UCSD-AML1 (cell line): ENCODE data around the gene NVL.
A peak's percentile ranks its signal among the peaks of the same experiment; 100 is the strongest.

Experiments used
- DNase-seq: peaks from one replicate; lab custom pipeline; 2025; ENCODE audit not compliant: unreplicated experiment; lab: John Stamatoyannopoulos, UW

Gene NVL

DNA sequence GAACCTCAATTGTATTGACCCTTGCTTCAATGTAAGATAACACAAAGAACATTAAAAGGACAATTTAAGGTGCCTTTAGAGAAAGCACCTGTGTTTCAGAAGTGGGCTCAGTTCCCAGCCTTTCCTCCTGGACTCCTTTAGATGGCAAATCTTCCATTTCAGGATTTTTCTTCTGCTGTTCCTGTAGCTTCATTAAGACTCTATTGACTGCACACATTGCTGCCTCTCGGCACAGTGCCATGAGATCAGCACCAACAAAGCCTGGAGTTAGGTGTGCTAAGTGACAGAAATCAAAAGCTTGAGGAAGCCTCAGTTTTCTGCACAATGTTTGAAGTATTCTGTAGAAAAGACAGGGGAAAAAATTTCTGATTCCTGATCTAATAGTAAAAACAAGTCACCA, 40.6 kb downstream of the NVL start:
- DNase-seq, result no peak

DNA sequence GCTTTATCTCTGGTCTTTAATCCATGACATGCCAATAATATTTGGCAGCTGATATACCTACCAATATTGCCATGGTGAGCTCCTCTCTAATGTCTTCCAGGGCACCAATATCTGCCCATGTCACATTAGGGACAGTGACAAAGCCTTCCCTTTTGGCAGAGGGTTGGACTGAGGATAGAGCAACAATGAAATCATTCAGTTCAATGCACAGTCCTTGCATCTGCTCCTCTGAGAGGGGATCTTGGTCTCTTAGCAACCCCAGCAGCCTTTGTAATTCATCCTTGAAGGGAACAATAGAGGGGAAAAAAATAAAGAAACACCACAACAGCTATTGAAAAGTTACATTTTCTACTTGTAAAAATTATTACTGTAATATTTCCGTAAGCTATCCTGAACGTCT, 42.3 kb downstream of the NVL start:
- no peak for DNase-seq

GRCh38 chr1:224282140-224282539, 47.8 kb downstream of the NVL start:
- DNase-seq, result no peak

DNA sequence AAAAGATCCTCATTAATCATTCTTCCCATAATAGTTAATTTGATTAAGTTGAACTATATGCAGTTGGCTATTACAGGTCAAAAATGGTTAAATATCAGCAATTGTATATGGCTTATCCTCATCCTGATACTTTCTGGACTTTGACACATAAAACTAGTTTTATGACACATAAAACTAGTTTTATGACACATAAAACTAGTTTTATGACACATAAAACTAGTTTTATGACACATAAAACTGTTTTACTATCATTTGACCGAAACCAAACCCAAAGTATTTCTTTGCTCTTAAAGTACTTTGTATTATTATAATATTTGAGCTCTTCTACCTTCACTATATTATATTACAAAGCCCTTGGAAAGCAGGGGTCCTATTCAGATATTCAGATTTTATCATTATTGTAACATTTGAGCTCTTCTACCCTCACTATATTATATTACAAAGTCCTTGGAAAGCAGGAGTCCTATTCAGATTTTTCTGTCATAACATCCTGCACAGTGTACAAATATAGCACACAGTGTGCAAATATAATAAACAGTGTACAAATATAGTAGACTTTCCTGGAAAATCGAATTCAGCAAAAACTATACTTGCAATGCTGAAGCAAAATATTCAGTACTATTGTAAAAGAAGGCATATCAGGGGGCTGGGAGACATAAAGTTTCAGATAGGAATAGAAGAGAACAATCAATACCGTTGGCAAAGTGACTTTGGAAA, 53.0 kb downstream of the NVL start:
- DNase-seq, result no peak

- DNase-seq, result no peak
These were observed 54.9 kb downstream of the NVL start for GRCh38 chr1:224274970-224275626.

- no peak for DNase-seq
These were observed 56.3 kb downstream of the NVL start for GRCh38 chr1:224273641-224274040.

- no peak for DNase-seq
These were observed 58.9 kb downstream of the NVL start for GRCh38 chr1:224271106-224271505.

DNA sequence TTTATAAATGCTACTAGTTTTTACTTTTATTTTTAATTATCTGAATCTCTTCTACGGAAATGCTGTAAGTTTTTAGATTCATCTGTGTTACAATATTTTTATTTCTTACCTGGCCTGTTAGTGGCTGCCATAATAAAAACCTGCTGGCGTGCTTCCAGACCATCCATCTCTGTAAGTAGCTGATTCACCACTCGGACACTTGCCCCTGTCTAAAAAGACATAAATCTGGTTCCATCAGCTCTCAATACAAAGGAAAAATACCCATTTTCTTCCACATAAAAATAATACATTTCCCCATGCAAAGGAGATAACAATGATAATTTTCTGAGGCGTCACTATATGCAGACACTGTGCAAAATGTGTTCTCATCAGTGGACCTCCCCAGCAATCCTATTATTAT, 62.0 kb downstream of the NVL start:
- DNase-seq, result no peak

GRCh38 chr1:224266915-224267856, 62.8 kb downstream of the NVL start:
- DNase-seq, result no peak

GRCh38 chr1:224266105-224266914, 63.7 kb downstream of the NVL start:
- DNase-seq, result no peak

GRCh38 chr1:224264321-224264720, 65.7 kb downstream of the NVL start:
- no peak for DNase-seq

DNA sequence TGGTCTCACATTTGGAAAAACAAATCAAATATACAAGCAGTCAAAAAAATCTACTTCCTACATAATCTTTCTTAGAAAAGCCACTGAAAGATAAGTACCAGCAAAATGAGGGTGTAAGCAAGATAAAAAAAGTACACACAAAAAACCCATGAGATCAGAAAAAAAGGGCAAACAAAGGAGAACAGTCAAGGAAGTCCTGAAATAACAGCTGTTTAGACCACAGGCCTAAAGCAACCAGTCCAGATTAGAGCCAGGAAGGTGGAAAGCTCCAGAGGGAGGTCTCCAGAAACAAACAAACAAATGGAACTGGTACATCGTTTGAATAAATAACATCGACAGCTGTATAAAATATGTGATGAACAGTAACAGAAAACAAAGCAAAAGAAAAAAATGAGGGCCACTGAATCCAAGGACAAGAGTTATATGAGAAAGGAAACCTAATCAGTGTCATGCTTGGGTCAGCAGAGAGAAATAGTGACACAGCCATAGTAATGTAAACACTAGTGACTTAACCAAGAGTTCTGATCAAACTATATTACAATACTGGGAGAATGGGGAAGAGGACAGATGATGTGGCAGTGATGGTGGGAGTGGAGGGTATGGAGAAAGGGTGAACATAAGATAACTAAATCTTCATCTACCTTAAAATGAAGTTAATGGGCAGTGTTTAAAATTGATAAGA, 67.5 kb downstream of the NVL start:
- DNase-seq, result no peak

DNA sequence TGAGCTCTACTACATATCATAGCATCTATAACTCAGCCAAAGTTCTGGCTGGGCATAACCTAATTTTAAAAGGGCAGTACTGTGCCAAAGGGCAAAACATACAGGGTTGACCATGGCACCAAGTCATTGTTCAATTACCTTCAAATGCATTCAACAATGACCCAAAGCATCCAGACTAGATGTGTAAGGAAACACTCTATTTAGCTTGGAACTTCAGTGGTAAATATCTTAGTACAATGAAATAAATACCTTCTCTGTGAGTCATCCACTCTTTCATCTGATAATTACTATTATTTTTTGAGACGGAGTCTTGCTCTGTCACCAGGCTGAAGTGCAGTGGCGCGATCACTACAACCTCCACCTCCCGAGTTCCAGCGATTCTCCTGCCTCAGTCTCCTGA, 70.0 kb downstream of the NVL start:
- DNase-seq, result no peak

- DNase-seq, result no peak
These were observed 71.6 kb downstream of the NVL start for GRCh38 chr1:224258351-224258750.

- DNase-seq, result no peak
These were observed 73.3 kb downstream of the NVL start for GRCh38 chr1:224256640-224257039.

GRCh38 chr1:224253721-224254120, 76.3 kb downstream of the NVL start:
- no peak for DNase-seq

- no peak for DNase-seq
These were observed 77.5 kb downstream of the NVL start for GRCh38 chr1:224252479-224252878.

DNA sequence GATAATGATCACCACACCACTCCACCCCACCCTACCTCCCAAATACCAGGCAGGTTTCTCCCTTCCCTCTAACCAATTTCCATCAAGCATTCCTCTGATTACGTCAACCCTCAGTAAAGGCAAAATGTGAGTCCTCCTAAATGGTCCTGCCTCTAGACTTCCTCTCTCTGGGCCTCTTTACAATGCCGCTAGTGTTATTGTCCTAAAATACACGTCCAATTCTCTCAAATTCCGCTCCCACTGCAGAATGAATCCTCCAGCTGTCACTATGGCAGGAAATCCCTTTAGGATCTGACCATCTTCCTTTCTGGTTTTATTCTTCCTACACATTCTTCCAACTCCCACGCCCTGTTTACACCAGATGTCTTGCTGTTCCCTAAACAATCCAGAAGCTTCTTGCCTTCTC, 78.2 kb downstream of the NVL start:
- DNase-seq, result no peak

DNA sequence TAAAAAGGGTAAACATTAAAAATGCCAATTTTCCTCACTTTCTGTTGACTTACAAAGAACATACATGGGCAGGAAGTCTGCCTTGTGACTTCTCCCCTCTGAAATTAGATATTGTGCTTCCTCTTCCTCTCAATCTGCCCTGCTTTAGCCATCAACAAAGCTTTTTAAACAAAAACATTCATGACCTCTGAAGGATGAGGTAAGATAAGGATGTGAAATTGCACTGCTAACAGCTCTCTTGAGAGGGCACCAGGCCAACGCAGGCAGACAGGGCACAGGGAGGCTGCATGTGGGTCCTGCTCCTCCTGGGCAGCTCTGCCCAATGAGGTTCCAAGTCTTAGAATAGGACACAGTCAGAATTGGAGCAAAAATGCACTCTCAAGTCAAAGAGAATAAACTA, 84.8 kb downstream of the NVL start:
- DNase-seq, result peak; percentile 60

DNA sequence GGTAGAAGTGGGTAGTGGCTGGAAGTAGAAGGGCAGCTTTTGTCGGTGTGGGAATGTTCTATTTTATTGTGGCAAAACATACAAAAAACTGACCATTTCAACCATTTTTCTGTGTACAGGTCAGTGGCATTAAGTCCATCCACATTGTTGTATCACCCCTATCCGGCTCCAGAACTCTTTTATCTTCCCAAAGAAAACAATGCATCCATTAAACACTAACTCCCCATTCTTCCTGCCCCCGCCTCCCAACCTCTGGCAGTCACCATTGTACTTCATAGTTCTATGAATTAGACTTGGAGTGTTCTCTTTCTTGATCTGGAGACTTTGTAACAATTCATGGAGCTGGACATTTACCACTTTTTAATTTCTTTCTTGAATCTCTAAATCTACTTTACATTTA, 91.2 kb downstream of the NVL start:
- no peak for DNase-seq
